PFSK-1 (cell line): ENCODE results near the gene TMEM163.

Experiments
- FOXP2 ChIP-seq: optimal IDR thresholded peaks from 2 replicates; pipeline ENCODE3; 2011; ENCODE audit warnings: borderline replicate concordance, control low read depth, inconsistent platforms; ENCODE audit not compliant: insufficient read depth; ENCODE audit errors: extremely low read length, extremely low read depth
- POLR2AphosphoS5 ChIP-seq: IDR thresholded peaks from 2 replicates; pipeline ENCODE4 v1.6.1; 2012; ENCODE audit warnings: low read depth, mild to moderate bottlenecking, control low read depth, low read length, moderate library complexity
- REST ChIP-seq, 2 experiments: IDR thresholded peaks; 2 replicates each; pipeline versions ENCODE4 v1.6.1 to v1.8.0; 2011 to 2012; ENCODE audit warnings: low read depth in 2 of 2, low read length in 2 of 2, control low read depth in 1 of 2, inconsistent platforms in 1 of 2, mild to moderate bottlenecking in 1 of 2, moderate library complexity in 1 of 2; ENCODE audit not compliant: insufficient read depth in 1 of 2
- SIN3A ChIP-seq: IDR thresholded peaks from 2 replicates; pipeline ENCODE4 v1.6.1; 2012; ENCODE audit warnings: mild to moderate bottlenecking, low read length, moderate library complexity, borderline replicate concordance; ENCODE audit not compliant: insufficient read depth
- TAF1 ChIP-seq: IDR thresholded peaks from 2 replicates; pipeline ENCODE4 v1.6.1; 2012; ENCODE audit warnings: low read length, control low read depth, borderline replicate concordance; ENCODE audit not compliant: insufficient read depth

Gene TMEM163

DNA sequence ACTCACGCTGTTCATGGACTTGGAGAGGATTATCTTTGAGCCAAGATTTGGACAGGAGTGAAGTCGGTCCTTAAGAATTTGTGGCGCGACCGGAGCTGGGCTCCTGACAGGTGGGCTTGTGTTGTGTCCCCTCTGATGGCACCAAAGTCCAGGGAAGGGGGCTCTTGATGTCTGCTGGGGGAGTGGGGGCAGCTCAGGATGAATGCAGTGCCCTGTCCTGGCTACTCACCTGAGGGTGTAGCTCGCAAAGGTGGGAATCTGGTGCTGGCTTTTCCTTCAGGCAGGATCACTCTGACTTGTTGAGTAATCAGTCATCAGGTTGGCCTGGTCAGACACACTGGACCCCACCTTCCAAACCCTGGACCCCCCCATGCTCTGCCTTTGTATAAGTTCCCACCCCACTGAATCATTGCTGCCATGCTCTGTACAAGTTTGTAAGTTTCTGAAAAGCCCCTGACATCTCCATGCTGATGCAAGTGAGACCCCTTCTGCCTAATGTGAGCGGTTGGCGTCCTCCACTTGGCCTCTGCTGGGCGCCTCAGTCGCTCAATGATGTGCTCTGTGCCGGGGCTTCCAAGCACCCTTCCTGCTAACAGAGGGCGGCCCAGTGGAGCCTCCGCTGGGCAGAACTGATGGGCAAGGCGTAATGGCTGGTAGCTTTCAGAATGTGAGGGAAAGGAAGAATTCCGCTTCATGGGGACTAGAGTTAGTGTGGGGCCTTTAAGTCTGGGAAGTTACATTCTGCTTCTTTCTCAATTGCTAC is 268.9 kb downstream of the TMEM163 start:
- TF ChIP-seq REST (IDR thresholded peaks at IDR 0.05; ENCODE audit: insufficient read depth in 1 of 2, low read depth in 2 of 2, low read length in 2 of 2): no peak
- TF ChIP-seq SIN3A: no peak
- no peak for TF ChIP-seq POLR2AphosphoS5
- TF ChIP-seq FOXP2: no peak
- TF ChIP-seq TAF1: no peak

DNA sequence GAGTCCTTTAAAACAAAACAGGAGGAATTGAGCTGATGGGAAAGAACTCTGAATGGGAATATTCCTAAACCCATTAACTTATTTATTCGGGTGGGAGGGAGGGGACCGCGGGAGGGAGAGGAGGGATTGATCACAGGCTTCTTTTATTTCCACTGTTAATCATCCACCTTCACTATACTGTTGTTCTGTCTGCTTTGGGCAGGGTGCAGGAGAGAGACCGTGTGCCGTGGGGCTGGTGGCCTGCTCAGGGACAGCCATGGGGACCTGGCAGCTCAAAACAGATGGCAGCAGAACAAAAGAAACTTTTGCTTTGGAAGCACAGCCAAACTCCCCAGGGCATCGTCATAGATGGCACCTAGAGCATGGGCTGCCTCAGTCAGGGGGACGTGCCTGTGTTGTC is 269.6 kb downstream of the TMEM163 start:
- TF ChIP-seq REST (IDR thresholded peaks at IDR 0.05; ENCODE audit: insufficient read depth in 1 of 2, low read depth in 2 of 2, low read length in 2 of 2) (no peak), SIN3A (no peak), POLR2AphosphoS5 (no peak), TAF1 (no peak), FOXP2 (no peak)

GRCh38 chr2:134448650-134449049 is 270.1 kb downstream of the TMEM163 start:
- TF ChIP-seq POLR2AphosphoS5 (no peak), FOXP2 (no peak), SIN3A (no peak), REST (IDR thresholded peaks at IDR 0.05; ENCODE audit: insufficient read depth in 1 of 2, low read depth in 2 of 2, low read length in 2 of 2) (no peak), TAF1 (no peak)

- no peak for TF ChIP-seq REST (IDR thresholded peaks at IDR 0.05; ENCODE audit: insufficient read depth in 1 of 2, low read depth in 2 of 2, low read length in 2 of 2)
- TF ChIP-seq POLR2AphosphoS5: no peak
- no peak for TF ChIP-seq SIN3A
- TF ChIP-seq FOXP2: no peak
- no peak for TF ChIP-seq TAF1
Measured at GRCh38 chr2:134447669-134448068, 271.1 kb downstream of the TMEM163 start.

- TF ChIP-seq SIN3A (no peak), REST (IDR thresholded peaks at IDR 0.05; ENCODE audit: insufficient read depth in 1 of 2, low read depth in 2 of 2, low read length in 2 of 2) (no peak)
Measured at GRCh38 chr2:134446383-134447017, 272.3 kb downstream of the TMEM163 start.
